ENCODE data around the gene ZNF292. TPM values are rescaled to one million over a fixed set of nuclear protein-coding genes. Genes with fewer than 3 reads are reported as not detected.
"Not testable (repeated sequence)": the region's sequence is repeated elsewhere in the genome, so short reads cannot be mapped to it uniquely, and the experiment has no call there.

Gene ZNF292
- total and polyA plus RNA-seq, 7 donors: 3.0 to 117 (median 50.7) TPM

- Histone ChIP-seq H3K4me3 (peak overlapping the region; percentile 82 to 98 (median 94)), H3K9me3 (no peaks in the 10 kb centered on the region), H3K36me3 (no peaks in the 10 kb centered on the region), H3K4me1 (peaks cover 0 to 59% (median 50%) of the 10 kb centered on the region in 4 donors), H3K27me3 (no peaks in the 10 kb centered on the region), H3K27ac (peak overlapping the region; percentile 92 to 98 (median 94))
- WGBS, 2 donors: 1% methylated on average over 43 of the region's 43 CpGs
- TF ChIP-seq, protein P1, sequence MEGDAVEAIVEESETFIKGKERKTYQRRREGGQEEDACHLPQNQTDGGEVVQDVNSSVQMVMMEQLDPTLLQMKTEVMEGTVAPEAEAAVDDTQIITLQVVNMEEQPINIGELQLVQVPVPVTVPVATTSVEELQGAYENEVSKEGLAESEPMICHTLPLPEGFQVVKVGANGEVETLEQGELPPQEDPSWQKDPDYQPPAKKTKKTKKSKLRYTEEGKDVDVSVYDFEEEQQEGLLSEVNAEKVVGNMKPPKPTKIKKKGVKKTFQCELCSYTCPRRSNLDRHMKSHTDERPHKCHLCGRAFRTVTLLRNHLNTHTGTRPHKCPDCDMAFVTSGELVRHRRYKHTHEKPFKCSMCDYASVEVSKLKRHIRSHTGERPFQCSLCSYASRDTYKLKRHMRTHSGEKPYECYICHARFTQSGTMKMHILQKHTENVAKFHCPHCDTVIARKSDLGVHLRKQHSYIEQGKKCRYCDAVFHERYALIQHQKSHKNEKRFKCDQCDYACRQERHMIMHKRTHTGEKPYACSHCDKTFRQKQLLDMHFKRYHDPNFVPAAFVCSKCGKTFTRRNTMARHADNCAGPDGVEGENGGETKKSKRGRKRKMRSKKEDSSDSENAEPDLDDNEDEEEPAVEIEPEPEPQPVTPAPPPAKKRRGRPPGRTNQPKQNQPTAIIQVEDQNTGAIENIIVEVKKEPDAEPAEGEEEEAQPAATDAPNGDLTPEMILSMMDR (IDR thresholded peaks at IDR 0.05): no peak
- TF ChIP-seq POLR2A (IDR thresholded peaks at IDR 0.05) (no peak), EP300 (IDR thresholded peaks at IDR 0.05) (no peak), POLR2AphosphoS5 (IDR thresholded peaks at IDR 0.05) (no peak)
- DNase-seq: peak; percentile 73
- intact Hi-C loops (cut with DNase I): loop anchor here (5.0 kb wide), 2 partner anchors 76 to 316 kb away; partner anchors contain the start of gene SLC35A1
Measured at GRCh38 chr6:87155842-87156815, 764 bp downstream of the ZNF292 start.

GRCh38 chr6:87157596-87157995 is 2.2 kb downstream of the ZNF292 start:
- not testable (repeated sequence) for H3K27me3 ChIP-seq, H3K27ac ChIP-seq, DNase-seq, H3K4me3 ChIP-seq, H3K9me3 ChIP-seq, H3K36me3 ChIP-seq
- intact Hi-C loops (cut with DNase I): loop anchor here (5.0 kb wide), 2 partner anchors 75 to 315 kb away; partner anchors contain the start of gene SLC35A1
- peaks cover 0 to 71% (median 45%) of the 10 kb centered on the region in 4 donors for H3K4me1 ChIP-seq
- 81 to 84% methylated on average over 10 of the region's 10 CpGs for WGBS, 2 donors

DNA sequence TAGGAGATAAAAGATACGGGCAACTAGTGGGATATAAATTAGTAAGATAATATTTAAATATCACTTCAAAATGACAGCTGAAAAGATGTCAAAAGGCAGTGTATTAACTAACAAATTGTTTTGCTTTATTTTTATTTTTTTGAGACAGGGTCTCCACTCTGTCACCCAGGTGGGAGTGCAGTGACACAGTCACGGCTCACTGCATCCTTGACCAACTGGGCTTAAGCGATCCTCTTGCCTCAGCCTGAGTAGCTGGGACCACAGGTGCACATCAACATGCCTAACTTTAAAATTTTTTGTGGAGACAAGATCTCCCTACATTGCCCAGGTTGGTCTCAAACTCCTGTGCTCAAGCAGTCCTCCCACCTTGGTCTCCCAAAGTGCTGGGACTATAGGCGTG is 5.9 kb downstream of the ZNF292 start:
- Histone ChIP-seq H3K4me3 (no peak overlapping the region), H3K27ac (no peak overlapping the region), H3K36me3 (no peaks in the 10 kb centered on the region), H3K27me3 (no peaks in the 10 kb centered on the region), H3K9me3 (no peaks in the 10 kb centered on the region), H3K4me1 (peaks cover 0 to 75% (median 43%) of the 10 kb centered on the region in 4 donors)
- 85 to 86% methylated on average over 4 of the region's 4 CpGs for WGBS, 2 donors
- intact Hi-C loops (cut with DNase I): no loop called here
- DNase-seq: no peak
- TF ChIP-seq, protein P1 (IDR thresholded peaks at IDR 0.05): no peak
- TF ChIP-seq POLR2A (IDR thresholded peaks at IDR 0.05): no peak
- no peak for TF ChIP-seq EP300 (IDR thresholded peaks at IDR 0.05)
- TF ChIP-seq POLR2AphosphoS5 (IDR thresholded peaks at IDR 0.05): no peak

- H3K9me3 ChIP-seq: no peaks in the 10 kb centered on the region
- no peak for DNase-seq
- intact Hi-C loops (cut with DNase I): no loop called here
- no peaks in the 10 kb centered on the region for H3K27me3 ChIP-seq
- TF ChIP-seq POLR2AphosphoS5 (IDR thresholded peaks at IDR 0.05): no peak
- TF ChIP-seq EP300 (IDR thresholded peaks at IDR 0.05): no peak
- TF ChIP-seq POLR2A (IDR thresholded peaks at IDR 0.05): no peak
- TF ChIP-seq, protein P1 (IDR thresholded peaks at IDR 0.05): no peak
- no peak overlapping the region for H3K27ac ChIP-seq
- H3K4me1 ChIP-seq: peaks cover 0 to 59% (median 31%) of the 10 kb centered on the region in 4 donors
- H3K4me3 ChIP-seq: no peak overlapping the region
- no peaks in the 10 kb centered on the region for H3K36me3 ChIP-seq
- WGBS, 2 donors: 96 to 97% methylated on average over 4 of the region's 4 CpGs
Measured at GRCh38 chr6:87164004-87164403, 8.6 kb downstream of the ZNF292 start.

GRCh38 chr6:87164506-87164905 is 9.1 kb downstream of the ZNF292 start:
- peaks cover 0 to 63% (median 31%) of the 10 kb centered on the region in 4 donors for H3K4me1 ChIP-seq
- no peak overlapping the region for H3K4me3 ChIP-seq
- H3K9me3 ChIP-seq: no peaks in the 10 kb centered on the region
- no peak for DNase-seq
- no peaks in the 10 kb centered on the region for H3K27me3 ChIP-seq
- no peak for TF ChIP-seq POLR2A (IDR thresholded peaks at IDR 0.05)
- TF ChIP-seq POLR2AphosphoS5 (IDR thresholded peaks at IDR 0.05): no peak
- TF ChIP-seq EP300 (IDR thresholded peaks at IDR 0.05): no peak
- TF ChIP-seq, protein P1 (IDR thresholded peaks at IDR 0.05): no peak
- WGBS, 2 donors: 89 to 97% methylated on average over 7 of the region's 7 CpGs
- H3K27ac ChIP-seq: no peak overlapping the region
- intact Hi-C loops (cut with DNase I): no loop called here
- H3K36me3 ChIP-seq: no peaks in the 10 kb centered on the region

Measured in sigmoid colon (tissue), 7 donors.